Stimulated activated CD4-positive, alpha-beta T cell treated with anti-CD3 and anti-CD28 coated beads, Interleukin-4, amount 100 ng/mL, for 48 hours (primary cell): Measurements from ENCODE around the gene HMCN1.

Source experiments
- DNase-seq, 2 donors: peaks; one replicate each; pipeline ENCODE4 v3.0.0-alpha.2; 2020; ENCODE audit warnings: low read depth in 2 of 2

HMCN1 gene

DNA sequence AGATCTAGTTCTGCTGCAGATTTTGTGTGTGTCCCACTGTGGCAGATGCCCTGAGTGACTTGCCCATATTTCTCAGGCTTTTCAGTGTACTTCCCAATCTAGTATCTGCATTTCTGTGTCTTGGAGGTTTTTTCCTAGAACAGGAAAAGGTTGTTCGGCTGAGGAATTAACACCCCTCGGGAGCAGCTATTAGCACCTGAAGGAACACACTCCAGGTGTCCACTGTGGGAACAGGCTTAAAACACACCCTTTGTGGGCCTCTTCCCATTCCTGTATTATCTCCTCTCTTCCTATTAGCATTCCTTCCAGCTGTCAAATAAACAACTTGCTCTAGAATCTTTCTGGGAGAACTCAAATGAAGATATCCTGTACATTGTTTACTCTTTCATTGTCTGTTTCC lies 178.3 kb downstream of the HMCN1 start:
- DNase-seq = no peak

DNA sequence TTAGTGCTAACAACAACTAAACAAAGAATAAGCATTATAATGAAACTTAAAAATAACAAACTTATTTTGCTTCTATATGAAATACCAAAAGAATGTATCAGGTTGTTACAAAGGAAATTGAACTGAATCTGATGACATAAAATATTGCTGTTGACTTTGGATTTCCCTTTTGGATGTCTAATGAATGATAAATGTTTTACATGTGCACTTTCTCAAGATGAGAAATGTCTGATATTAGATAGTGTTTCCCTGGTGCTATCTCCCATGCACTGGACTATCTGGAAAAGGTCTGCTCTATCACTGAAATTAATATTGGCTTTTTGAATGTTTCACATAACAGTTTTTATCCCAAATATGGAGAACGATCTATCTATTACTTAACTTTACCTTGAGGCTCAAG lies 179.9 kb downstream of the HMCN1 start:
- DNase-seq = no peak

DNA sequence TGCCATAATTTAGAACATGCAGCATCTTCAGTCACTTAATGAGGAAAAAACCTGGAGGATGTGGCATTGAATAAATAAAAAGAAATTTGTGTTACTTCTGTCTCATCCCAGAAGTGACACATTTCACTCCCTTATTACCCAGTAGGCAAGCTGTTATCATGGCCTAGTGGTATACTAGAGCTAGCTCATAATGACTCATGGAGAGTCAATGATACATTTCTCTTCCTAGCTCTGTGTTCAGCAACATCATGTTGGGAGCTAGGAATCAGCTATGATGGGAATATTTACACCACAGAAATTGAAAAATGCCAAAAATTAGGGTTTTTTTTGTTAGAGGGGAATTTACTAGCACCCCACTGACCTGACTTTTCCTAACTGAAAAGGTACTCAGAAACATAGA lies 182.7 kb downstream of the HMCN1 start:
- no peak for DNase-seq

DNA sequence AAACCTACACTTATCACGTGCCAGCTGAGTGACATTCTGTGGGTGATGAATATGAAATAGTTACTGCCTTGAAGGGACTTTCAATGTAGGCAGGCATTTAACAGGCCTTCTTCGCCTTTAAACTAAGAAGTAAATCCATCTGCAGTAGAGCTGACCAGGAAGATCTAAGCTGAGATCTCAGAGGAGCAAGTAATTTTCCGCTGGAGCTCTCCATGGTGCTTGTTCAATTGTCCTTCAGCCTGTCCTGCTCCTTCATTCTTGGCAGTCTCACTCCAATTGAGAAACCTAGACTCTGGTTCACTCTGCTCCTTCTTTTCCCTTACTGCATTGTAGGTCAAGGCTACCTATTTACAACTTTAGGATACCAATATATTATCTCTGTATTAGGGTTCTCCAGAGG lies 183.5 kb downstream of the HMCN1 start:
- no peak for DNase-seq

DNA sequence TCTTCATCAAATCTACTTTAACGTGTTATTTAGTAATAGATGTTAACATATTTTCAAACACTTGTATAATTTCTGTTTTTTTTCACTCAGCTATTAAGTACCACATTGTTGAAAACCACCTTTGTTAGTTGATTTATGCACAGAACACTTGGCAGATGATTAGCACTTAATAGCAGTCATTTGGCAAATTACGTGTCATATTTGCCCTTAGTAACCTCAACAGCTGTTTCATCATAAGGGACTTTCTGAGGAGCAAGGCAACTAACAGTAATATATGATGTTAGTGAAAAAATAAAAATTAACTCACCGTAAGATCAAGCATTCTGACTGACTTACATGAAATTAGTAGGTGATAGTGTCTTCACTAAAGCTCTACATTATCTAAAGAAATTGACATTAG lies 186.4 kb downstream of the HMCN1 start:
- DNase-seq = no peak

DNA sequence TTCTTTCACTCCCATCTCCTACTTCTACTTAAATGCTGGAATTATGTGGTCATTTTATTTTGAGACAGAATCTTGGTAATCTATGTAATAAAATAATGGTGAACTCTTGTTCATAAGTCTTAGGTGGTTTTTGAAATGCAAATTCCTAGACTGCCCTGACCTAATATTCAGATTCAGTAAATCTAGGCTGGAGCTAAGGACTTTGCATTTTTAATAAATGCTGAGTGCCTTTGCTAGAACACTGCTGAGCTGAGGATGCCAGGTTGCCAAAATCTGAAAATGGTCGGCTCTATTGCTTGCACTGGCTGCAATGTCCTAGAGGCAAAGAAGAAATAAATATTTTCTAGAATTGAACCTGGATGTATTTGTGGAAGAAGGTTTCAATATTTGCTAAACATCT lies 187.4 kb downstream of the HMCN1 start:
- no peak for DNase-seq

DNA sequence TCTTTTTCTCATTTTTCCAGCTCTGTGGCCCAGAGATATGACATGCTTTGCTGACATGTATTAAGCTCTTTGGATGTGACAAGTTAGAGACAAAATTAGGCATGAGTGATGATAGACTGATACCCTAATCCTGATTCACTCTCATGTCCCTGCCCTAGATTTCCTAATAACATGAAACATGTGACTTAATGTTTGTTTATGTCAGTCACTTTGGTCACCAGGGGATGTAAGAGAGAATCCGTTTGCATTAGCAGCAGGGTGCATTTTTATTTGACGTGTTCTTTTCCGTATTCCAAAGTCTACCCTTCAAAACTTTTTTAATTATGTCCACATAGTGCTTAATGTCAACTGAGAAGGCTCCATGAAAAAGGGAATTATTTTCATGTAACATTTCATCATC lies 192.4 kb downstream of the HMCN1 start:
- DNase-seq = no peak

DNA sequence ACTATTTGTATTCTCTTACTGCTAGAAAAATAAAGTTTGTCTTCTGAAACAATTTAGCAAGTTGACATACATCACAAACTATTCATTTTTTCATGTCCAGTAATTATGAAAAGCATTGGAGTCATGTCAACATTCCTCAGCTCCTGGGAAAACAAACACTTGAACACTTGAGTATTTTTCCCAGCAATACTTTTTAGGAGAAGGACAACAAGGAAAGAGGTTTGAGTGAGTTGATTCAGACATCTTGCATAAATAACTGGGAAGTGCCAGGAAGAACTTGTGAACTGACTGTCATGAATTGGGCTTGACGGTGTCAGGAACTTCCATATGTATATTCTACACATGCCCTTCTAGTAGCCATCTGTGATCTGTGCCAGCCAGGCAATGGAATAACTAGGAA lies 195.6 kb downstream of the HMCN1 start:
- DNase-seq = no peak

DNA sequence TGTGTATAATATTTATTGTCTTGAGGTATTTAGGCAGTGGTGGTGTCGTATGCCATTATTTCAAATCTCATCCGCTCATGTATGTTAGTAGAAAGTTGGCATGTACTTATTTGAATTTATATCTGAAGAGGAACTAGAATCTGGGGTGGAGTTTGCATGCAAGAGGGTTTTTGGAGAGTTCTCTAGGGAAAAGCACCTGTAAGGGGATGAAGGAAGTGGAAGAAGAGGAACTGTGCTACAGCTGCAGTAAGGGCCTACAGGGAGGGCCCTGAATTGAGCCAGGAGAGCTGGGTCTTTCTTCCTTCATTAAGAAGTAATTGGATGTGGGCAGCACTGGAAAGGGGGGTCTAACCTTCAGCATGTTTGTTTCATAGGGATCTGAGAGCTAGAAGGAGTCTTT lies 197.2 kb downstream of the HMCN1 start:
- DNase-seq = no peak

DNA sequence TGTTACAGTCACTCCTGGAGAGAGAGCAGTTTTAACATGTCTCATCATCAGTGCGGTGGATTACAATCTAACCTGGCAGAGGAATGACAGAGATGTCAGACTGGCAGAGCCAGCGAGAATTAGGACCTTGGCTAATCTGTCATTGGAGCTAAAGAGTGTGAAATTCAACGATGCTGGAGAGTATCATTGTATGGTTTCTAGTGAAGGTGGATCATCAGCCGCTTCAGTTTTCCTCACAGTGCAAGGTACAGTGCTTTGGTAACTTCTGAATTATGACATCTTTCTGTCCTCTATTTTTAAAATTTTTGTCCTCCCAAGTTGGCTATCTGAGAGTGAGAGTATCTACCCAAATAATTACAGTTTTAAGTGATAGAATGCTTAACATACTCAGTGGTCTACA lies 199.4 kb downstream of the HMCN1 start:
- DNase-seq = no peak

DNA sequence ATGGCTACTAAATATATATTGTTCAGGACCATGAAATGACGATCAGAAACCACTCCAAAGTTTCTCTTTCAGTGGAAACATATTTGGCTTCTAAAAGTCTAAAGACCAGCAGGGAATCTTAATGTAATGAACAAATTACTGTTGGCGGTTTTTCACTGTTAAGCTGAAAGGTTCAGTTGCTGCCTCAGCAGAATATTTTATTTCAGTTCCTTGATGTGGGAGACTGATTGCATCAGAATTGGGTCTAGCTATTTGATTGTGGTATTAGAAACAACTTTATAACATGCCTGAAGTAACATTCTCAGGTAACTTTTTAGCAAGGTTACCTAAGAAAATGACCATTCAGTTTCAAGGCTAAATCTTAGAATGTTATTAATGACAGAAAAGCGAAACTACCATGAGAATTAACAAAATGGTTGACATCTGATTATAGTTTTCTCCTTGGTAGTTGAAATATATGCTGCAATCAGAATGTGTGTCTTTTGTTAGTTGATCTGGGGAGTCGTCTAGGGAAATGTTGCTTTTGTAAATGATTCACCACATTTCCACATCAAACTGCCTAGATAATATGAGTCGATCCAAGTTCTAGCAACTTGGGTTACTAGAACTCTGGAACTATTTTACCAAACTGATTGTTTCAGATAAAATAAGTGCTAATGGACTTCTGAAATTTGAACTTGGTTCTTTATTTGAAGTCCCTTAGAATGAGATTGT lies 200.4 kb downstream of the HMCN1 start:
- DNase-seq = no peak

DNA sequence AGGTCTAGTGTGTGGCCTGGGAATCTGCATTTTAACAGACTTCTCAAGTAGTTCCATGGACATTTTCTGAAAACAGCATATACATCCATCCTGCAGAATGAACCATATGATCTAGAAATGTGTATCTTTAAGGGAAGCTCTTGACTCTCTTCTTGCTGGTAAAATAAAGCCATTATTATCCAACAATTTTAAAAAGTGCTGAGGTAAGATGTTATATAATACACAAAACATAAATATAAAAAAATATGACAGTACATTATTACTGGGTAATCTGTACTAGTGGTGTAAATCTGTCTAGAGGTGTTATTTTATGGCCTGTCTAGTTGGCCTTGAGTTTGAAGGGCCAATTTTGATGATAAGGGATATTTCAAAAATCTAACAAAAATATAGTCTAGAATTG lies 201.2 kb downstream of the HMCN1 start:
- no peak for DNase-seq

DNA sequence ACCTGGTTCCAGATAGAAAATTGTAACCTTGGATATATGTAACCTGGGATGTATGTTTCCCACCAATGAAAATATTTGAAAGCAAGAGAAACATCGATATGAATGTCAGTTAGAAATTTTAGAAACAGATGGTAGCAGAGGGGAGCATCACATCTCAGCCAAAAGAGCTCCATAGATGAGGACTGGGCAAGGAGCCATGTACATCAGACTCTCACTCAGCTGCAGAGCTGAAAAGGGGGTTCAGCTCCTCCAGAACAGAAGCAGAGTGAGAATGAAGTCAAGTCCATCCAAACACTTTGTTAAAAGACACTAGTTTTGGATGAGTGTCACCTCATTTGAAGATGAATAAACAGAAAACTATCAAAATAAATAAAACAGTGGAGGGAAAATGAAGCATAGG lies 202.4 kb downstream of the HMCN1 start:
- DNase-seq = no peak

DNA sequence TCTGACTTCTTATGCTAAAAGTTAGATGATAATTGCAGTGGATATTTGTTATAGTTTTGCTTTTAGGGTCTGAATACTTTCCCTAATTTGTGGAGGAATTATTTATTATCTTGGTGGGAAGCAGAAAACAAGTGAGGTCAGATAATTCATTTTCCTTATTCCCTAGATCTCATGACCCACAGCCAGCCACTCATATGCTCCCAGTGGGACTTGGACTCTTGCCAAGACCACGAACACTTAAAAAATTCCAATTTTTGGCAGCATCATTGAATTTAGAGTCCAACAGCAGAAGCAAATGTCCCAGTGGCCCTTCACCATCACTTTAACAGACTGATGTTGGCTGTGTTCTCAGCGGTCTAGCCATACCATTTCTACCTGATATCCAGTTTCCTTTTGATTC lies 204.2 kb downstream of the HMCN1 start:
- DNase-seq = no peak

DNA sequence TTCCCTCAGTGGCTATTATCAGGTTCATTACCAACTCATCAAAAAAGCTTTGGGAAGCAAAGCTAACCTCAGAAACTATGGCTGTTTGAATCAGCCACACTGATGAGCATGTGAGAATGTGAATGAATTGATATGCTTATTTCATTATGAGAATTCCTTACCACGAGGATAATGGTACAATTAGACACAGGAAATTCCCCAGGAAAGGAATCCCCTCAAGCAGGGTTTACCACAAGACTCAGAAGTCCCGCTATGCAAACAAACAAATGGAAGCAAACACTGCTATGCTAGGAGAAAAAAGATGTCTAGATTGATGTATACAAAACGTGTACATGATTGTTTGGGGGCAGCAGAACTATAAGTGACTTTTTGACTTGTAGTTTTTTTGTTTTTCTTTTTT lies 205.0 kb downstream of the HMCN1 start:
- no peak for DNase-seq

DNA sequence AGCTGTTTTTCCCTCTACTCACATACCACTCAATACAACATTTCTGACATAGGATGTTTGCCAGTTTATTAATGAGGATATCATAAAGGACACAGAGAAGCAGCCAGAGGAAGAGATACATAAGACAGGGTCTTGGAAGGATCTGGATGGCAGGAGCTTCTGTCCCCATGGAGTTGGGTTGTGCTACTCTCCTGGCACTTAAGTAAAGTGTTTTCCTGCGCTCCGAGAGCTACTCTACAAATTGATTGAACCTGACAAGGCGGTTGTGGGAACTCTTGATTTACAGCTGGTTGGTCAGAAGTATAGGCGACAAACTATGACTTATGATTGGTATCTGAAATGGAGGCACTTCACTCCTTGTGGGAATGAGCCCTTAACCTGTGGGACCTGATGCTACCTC lies 208.8 kb downstream of the HMCN1 start:
- DNase-seq = no peak

DNA sequence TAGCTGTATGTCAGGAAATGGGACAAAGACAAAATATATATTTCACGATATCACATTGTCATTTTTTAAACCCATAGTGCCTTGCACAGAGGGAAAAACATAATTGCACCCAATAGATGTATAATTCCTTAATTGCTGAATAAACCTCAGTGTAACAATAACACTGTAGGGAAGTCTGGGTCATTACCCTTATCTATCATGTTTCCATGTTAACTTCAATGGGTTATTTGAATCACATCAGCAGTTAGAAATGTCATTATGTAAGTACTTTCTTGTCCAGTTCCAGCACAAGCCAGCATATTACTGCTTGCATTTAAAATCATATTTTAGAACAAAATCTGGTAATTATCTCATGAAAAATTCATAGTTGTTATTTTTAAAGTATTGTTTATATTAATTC lies 222.7 kb downstream of the HMCN1 start:
- DNase-seq = no peak

DNA sequence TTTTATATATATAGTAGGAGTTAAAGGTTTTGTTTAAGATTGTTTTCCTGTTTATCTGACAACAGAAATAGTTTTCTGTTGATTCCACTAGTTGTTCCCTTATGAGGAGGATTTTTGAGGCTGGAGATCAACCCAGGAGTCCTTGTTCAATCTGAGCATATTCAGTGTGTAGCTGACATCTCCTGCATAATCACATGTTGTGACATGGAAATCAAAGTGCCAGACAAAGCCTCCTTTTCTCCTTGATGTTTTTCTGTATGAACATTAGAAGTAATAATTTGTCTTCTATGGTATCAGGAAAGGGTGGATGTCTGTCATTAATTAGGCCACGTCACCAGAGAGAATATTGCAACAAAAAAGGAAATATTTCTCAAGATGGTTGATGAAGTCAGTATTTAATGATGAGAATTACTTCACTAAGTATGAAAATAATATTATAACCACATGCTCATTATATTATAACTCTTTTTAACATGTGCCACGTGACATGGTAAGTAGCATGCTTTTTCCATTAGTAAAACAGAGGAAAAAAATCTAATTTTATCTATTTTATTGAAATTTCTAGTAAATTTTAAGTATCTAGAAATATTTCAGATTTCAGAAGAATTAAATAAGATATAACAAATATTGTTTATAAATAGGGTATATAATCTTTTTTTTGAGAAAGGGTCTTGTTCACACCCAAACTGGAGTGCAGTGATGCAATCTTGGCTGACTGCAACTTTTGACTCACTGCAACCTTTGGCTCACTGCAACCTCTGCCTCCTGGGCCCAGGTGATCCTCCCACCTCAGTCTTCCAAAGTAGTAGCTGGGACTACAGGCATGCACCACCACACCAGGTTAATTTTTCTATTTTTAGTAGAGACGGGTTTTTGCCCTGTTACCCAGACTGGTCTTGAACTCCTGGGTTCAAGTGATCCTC lies 223.5 kb downstream of the HMCN1 start:
- no peak for DNase-seq

DNA sequence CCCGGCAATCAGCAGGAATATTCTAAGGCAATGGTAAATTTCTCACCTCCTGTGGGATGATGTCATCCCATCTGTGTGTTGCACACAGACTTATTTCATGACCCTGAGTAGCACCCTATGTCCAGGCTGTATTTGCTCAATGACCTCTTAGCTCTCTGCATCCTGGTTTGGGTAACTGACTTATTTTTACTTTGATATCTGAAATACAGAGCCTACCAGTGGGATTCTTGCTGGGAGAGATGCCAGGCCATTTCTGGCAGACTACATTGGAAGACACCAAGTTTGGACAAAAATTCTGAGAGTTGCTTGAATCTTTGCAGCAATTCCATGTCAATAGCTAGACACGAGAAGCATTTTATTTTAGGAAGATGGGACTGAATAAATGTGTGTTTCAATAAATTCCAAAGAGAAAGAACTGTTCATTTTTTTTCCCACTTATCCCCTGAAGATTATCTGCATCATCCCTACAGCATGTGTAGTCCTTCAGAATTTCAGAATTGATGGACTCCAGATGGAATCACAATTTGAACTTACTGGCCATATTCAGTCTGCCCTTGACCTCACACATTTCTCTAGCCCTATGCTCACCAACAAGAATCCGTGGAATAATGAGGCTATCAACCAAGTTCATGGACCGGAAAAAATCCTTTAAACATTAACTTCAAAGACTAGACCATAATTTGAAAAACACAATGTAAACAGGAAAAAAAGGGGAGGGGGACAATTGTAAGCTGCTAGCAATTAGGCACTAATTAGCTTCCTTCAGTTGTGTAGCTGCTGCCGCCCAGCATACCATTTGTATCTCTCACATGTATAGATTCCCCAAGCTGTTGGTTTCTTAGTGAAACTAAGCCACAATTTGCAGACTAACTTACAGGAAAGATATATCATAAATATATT lies 226.5 kb downstream of the HMCN1 start:
- no peak for DNase-seq

DNA sequence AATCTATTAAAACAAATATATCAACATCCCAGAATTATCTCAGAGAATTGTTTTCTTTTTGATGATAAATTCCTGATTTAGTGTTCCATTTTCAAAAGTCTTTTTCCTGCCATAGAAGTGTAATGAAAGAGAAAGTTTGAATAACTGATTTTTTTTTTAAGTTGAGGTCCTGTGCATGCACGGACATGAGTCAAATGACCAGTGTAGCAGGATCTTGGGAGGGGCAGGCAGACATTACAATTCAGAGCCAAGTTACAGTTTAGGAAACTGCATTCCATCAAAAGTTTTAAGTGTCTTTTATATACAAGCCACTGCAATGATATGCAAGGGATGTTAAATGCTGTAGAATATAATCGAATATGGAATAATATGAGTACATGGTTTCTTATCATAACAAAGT lies 227.5 kb downstream of the HMCN1 start:
- DNase-seq = no peak

DNA sequence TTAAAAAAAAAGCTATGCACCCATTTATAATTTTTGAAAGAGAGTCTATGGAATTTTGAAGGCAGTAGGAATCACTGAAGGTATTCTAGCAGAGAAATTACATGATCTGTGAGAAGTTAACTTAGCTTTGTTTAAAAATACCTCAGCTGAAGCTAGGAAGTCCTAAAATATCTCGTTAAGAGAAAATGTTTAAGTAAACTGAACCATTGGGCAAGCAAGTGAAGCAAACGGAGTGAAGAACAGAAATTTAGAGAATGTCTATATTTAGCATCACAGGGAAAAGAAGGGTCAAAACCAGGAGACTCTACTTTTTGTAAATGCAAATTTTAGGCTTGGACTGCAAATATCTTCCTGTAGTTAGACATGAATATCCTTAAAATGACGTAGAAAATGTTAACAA lies 230.8 kb downstream of the HMCN1 start:
- no peak for DNase-seq

DNA sequence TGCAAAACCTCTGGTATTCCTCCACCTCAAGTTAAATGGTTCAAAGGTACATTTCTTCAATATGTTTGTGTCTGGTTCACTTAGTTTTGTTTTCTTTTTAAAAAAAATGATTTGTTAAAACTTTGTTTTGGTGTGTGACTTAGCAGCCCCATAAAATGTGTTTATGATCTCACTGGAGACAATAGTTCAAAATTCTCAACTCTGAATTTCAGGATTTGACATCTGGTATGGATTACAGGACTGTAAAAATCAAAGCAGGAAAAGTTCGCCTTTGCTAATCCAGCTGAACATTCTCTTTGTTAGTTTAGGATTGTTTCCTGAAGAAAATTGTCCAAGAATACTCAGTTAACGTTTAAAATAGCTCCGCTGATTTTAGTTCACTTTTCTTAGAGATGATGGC lies 231.7 kb downstream of the HMCN1 start:
- DNase-seq = no peak
